ENCODE data around the gene SPATA9.
"Not testable (repeated sequence)": the region's sequence is repeated elsewhere in the genome, so short reads cannot be mapped to it uniquely, and the experiment has no call there.

Gene SPATA9

DNA sequence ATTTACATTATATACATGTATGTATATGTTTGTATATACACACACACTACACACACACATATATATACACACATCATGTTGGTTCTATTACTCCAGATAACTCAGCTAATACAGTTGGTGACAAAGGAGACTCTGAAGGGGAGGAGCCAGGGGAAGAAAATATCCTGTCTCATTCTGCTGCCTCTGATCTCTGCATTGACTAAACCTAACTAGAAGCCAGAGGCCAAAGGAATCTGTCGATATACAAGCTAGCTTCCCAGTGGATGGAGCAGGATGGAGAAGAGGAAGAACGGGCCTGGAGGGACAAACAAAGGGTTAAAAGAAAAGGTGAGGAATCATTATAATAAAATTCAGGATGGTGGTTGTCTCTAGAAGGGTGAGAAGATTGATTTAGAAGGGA lies 34.6 kb upstream of the SPATA9 start:
- no peak for DNase-seq (ENCODE audit: low read depth, low spot score)

- DNase-seq (ENCODE audit: low read depth, low spot score): peak; percentile 83
These were observed 33.1 kb upstream of the SPATA9 start for GRCh38 chr5:95715799-95716461.

DNA sequence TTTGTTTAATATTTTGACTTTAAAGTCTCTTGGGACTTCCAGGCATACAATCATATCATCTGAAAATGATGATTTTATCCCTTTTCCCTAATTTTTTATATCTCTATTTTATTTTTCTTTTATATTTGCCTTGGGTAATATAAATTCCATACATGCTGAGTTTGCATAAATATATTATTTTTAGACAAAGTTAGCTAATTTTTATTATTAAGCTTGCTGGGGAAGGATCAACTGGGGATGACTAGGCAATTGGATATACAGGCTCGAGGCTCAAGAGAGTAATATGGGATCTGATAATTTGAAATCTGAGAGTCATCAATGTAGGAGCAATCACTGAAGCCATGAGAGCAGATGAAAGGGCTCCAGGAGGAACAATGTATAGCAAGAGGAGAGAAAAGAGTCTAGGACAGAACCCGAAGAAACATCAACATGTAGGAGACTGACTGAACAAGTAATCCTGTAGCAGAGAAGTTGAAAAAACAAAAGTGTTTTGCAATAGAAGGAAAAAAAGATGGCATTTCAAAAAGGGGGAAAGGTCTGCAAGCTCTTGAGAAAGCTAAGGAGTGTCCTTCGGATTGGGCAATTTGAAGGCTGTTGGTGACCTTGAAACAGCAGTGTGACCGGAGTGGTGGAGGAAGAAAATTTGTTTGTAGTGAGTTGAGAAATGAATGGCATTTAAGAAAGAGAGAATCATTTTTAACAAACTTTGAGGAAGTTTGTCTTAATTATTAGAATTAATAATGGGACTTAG lies 31.3 kb upstream of the SPATA9 start:
- no peak for DNase-seq (ENCODE audit: low read depth, low spot score)

DNA sequence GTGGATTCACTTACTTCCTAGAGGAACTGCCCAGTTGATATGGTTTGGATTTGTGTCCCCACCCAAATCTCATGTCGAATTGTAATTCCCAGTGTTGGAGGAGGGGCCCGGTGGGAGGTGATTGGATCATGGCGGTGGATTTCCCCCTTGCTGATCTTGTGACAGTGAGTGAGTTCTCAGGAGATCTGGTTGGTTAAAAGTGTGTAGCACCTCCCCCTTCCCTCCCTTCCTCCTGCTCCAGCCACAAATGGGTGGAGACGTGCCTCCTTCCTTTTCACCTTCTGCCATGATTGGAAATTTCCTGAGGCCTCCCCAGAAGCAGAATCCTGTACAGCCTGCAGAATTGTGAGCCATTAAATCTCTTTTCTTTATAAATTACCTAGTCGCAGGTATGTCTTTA lies 30.5 kb upstream of the SPATA9 start:
- not testable (repeated sequence) for DNase-seq (ENCODE audit: low read depth, low spot score)

- peak; percentile 89 for DNase-seq (ENCODE audit: low read depth, low spot score)
These were observed 29.7 kb upstream of the SPATA9 start for GRCh38 chr5:95712347-95712958.

DNA sequence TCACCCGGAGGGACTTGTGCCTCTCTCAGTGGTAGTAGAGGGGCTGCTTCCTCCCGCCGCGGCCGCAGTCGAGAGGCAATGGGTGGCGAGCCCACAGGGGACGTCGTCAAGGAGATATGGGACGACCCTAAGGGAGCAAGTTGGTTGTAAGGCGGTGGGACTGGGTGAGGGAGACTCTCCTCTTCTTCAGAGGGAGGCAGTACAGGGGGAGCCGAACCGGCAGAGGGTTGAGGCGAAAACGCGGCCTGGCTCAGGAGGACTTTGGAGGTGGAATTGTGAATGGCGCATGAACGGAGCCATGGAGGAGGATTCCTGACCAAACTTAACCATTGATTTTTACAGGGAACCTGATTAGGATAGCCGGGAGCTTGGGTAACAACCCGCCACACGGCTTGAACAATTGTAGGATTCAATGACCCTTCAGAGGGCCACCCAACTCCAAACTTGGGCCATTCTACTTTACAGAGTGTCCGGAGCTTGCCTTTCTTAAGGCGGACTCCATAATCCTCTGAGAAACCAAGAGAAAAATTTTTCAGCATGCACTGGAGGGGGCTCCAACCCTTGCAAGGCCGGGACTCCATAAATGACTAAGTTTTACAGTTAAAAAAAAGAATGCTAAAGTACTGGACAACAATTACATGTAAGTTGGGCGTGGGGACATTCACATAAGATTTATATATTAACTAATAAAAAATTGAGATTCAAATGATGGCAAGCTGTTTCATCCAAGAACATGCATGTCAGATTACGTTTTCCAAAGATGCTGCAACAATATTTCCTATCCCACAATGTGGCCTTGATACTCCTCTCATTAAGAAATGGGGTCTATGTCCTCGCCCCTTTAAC lies 28.9 kb upstream of the SPATA9 start:
- DNase-seq (ENCODE audit: low read depth, low spot score): no peak

- DNase-seq (ENCODE audit: low read depth, low spot score): not testable (repeated sequence)
These were observed 28.1 kb upstream of the SPATA9 start for GRCh38 chr5:95710651-95711500.

DNA sequence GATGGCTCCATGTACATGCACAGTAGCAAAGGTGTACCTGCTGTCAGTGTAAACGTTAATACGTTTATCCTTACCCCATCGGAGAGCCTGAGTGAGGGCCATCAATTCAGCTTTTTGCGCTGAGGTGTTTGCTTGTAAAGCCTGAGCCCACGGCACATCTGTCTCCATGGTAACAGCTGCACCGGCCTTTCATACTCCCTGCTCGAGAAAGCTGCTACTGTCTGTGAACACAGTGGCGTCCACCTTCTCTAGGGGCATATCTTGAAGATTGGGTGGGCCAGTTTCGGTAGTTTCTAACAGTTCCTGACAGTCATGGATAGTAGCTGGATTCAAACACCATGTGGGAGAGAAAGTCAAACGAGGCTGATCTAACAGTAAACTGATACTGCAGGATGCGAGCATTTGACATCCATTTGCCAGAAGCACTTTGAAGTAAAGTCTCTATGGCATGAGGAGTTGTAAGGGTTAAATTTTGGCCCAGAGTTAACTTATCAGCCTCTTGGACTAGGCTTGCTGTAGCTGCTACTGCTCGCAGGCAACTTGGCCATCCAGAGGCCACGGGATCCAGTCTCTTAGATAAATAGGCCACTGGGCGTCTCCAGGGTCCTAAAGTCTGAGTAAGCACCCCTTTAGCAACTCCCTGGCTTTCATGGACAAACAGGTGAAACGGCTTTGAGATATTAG lies 27.3 kb upstream of the SPATA9 start:
- DNase-seq (ENCODE audit: low read depth, low spot score): no peak

DNA sequence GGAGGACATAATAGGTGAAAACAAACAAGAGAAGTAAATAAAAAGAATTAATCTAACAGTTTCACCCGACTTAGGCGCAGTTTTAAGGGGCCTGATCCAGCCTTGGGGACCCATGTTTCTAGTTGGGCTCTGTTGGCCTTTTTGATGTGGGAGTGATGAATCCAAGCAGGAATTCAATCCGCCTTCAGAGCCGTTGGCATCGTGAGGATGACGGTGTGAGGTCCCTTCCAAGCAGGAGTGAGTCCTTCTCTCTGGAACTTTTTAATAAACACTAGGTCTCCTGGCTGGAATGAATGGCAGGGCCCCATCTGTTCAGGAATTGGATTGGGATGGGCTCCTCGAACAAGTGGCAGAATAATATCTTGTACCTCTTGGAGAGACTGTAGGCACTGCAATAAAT lies 26.1 kb upstream of the SPATA9 start:
- no peak for DNase-seq (ENCODE audit: low read depth, low spot score)

DNA sequence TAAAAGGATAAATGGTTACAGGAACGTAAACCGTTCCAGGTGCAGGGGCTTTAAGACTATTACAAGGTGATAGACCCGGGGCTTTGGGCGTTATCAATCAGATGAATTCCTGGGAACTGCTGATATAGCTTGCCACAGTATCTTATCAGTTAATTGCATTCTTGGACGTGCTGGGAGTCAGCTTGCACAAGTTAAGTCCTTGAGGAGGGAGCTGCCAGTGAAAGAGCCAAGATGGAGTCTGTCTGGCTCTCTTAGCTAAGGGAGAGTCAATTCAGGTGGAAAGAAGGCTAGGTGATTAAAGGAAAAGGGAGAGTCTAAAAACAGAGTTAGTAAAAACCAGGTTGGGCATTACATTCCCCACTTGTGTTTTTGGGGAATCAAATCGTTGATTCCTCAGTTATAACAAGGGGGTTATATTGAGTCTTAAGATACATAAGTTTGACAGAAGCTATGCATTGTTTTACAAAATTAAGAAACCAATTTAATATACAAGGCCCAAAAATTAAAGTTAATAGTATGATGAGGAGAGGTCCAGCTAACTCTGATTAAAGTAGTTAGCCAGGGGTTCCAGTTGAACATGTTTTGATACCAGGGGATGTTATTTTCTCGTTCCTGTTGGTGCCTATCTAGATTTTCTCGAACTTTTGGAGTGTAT lies 24.9 kb upstream of the SPATA9 start:
- DNase-seq (ENCODE audit: low read depth, low spot score): not testable (repeated sequence)

DNA sequence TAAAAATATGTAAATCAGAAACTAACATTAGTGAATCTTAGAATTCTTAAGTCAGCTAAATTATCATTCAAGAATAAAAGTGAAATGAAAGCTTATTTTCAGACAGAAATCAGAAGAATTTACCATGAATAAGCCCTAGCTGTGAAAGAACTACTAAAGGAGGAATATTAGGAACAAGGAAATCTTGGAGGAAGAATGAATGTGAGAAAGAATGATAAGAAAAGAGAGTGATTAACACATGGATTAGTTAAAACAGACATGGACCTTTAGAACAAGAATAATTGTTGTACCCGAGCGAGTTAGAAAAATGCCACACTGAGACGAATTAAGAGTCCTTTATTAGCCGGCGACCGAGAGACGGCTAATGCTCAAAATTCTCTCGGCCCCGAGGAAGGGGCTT lies 24.3 kb upstream of the SPATA9 start:
- DNase-seq (ENCODE audit: low read depth, low spot score): no peak

DNA sequence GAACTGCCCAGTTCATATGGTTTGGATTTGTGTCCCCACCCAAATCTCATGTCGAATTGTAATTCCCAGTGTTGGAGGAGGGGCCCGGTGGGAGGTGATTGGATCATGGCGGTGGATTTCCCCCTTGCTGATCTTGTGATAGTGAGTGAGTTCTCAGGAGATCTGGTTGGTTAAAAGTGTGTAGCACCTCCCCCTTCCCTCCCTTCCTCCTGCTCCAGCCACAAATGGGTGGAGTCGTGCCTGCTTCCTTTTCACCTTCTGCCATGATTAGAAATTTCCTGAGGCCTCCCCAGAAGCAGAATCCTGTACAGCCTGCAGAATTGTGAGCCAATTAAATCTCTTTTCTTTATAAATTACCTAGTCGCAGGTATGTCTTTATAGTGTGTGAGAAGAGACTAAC lies 23.4 kb upstream of the SPATA9 start:
- DNase-seq (ENCODE audit: low read depth, low spot score): not testable (repeated sequence)

- no peak for DNase-seq (ENCODE audit: low read depth, low spot score)
These were observed 21.4 kb upstream of the SPATA9 start for GRCh38 chr5:95704150-95704549.

DNA sequence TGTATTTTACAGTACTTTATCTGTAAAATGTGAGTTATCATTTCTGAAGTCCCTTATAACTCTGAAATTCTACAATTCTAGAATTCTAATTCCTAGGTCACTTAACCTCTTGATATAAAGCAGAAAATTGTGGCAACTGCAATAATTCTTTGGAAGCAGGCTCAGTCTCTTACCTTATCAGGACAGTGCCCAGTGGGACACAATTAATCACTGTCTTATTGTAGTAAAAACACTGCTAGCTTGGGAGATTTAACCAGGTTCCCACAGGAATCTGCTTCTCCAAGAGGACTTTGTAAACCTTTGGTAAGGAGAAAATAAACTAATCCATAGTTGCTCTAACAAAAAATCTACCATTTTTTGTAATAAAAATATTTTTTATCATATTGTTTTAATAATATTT lies 18.3 kb upstream of the SPATA9 start:
- DNase-seq (ENCODE audit: low read depth, low spot score): no peak

GRCh38 chr5:95699337-95699736 lies 16.5 kb upstream of the SPATA9 start:
- DNase-seq (ENCODE audit: low read depth, low spot score): no peak

DNA sequence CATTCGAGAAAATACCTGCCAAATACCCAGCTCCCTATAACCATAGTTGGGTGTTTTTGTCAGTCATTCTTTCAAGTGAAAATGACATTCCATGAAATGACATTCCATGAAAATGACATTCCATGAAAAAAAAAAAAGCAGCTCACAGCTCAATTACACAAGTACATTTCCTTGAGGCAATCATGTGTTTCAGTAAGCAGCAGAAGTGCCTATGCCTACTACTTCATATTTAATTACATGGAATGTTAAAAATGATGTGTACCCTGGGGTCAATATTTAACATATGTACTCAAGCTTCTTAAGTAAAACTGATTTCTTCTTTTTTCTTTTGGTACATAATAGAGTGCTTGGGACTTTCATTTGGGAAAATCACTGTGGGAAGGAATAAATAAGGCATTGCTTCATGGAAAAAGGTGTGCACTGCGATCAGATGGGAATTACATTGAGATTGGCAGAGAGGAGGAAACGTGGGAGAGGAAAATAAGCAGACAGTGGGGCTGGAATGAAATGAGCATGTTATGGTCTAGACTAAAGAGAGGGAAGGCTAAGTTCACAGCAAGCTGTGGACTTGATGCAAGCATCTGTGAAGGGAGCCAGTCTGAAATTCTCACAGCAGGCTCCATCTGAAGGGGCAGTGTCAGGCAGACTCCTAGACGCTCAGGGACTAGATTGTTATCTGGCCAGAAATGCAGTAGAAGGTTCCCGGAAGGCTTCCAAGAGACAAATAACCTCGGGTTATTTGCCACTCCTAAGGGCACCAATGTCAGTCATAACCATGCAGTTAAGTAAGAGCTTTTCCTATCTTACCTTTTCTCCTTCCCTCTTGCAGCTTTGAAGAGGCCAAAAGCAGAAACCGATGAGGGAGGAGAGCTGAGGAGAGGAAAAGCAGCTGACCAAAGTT lies 15.2 kb upstream of the SPATA9 start:
- no peak for DNase-seq (ENCODE audit: low read depth, low spot score)

DNA sequence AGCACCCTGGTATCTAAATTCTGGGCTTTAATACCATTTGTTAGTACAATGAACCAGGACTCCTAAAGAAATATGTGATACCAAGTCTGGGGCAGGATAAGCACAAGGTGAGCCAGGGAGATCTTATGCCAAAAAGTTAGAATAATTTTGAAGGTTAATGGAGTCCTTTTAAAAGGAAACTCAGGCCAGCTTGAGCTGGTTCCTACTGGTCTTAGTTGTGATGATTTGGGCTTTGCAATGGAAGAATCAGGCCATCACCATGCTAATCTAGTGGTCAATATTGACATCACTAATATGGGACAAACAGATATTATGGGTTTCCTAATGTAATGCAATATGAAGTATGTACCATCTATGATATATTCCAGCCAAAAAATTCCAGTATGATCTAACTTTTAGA lies 7.5 kb upstream of the SPATA9 start:
- DNase-seq (ENCODE audit: low read depth, low spot score): no peak

DNA sequence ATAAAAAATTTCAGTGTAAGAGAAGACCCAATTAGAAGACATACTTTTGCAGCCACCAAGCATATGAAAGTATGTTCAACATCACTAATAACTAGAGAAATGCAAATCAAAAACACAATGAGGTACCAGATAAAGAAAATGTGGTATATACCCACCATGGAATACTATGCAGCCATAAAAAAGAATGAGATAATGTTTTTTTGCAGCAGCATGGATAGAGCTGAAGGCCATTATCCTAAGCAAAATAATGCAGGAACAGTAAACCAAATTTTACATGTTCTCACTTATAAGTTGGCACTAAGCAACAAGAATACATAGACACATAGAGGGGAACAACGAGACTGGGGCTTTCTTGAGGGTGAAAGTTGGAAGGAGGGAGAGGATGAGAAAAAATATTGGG lies 6.9 kb upstream of the SPATA9 start:
- DNase-seq (ENCODE audit: low read depth, low spot score): no peak

- no peak for DNase-seq (ENCODE audit: low read depth, low spot score)
These were observed 3.9 kb upstream of the SPATA9 start for GRCh38 chr5:95686651-95687050.

Measured in astrocyte of the hippocampus (primary cell).